Measurements from ENCODE around the gene PATJ. TPM values are rescaled to one million over a fixed set of nuclear protein-coding genes. Genes with fewer than 3 reads are reported as not detected.
"Not testable (repeated sequence)": the region's sequence is repeated elsewhere in the genome, so short reads cannot be mapped to it uniquely, and the experiment has no call there.

The PATJ gene
- total RNA-seq, 4 donors from 2014 or later, result 119 to 299 (median 149) TPM

- TF ChIP-seq POLR2A (IDR thresholded peaks at IDR 0.05), result no peak
- TF ChIP-seq CTCF (IDR thresholded peaks at IDR 0.05), result no peak
- no peak for TF ChIP-seq POLR2AphosphoS5 (IDR thresholded peaks at IDR 0.05)
- TF ChIP-seq EP300 (IDR thresholded peaks at IDR 0.05; ENCODE audit: low read depth), result no peak
- H3K4me3 ChIP-seq, result no peak overlapping the region
- intact Hi-C loops (cut with DNase I; ENCODE audit: low total_unique reads), result no loop called here
- H3K4me1 ChIP-seq, result no peaks in the 10 kb centered on the region
- DNase-seq, result no peak
- no peaks in the 10 kb centered on the region for H3K27me3 ChIP-seq
- H3K27ac ChIP-seq, result no peak overlapping the region
- 90 to 93% methylated on average over 2 to 5 of the region's 5 CpGs for whole genome bisulfite sequencing, 2 donors (ENCODE audit: low coverage in 1 of 2)
- H3K9me3 ChIP-seq, result no peaks in the 10 kb centered on the region
- in situ Hi-C loops (cut with MboI; ENCODE audit: low pct_ligation_motif_present in 1 of 4, low pct_unique_long_range_greater_than_20kb in 1 of 4, low sequenced_read_pairs in 3 of 4), result no loop called here
- peaks cover 0 to 10% (median 0%) of the 10 kb centered on the region in 4 donors for H3K36me3 ChIP-seq
Measured at GRCh38 chr1:61942856-61943255, 200.6 kb downstream of the PATJ start.

DNA sequence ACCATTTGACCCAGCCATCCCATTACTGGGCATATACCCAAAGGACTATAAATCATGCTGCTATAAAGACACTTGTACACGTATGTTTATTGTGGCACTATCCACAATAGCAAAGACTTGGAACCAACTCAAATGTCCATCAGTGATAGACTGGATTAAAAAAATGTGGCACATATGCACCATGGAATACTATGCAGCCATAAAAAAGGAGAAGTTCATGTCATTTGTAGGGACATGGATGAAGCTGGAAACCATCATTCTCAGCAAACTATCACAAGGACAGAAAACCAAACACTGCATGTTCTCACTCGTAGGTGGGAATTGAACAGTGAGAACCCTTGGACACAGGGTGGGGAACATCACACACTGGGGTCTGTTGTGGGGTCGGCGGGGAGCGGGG lies 206.4 kb downstream of the PATJ start:
- DNase-seq; intact Hi-C loops (cut with DNase I; ENCODE audit: low total_unique reads); in situ Hi-C loops (cut with MboI; ENCODE audit: low pct_ligation_motif_present in 1 of 4, low pct_unique_long_range_greater_than_20kb in 1 of 4, low sequenced_read_pairs in 3 of 4); H3K4me1 ChIP-seq; H3K9me3 ChIP-seq; H3K27me3 ChIP-seq; H3K4me3 ChIP-seq; H3K36me3 ChIP-seq; H3K27ac ChIP-seq: not testable (repeated sequence)
- WGBS, 2 donors (ENCODE audit: low coverage in 1 of 2), result 65 to 78% methylated on average over 3 to 5 of the region's 5 CpGs

- DNase-seq, result no peak
- H3K9me3 ChIP-seq, result no peaks in the 10 kb centered on the region
- WGBS, 2 donors (ENCODE audit: low coverage in 1 of 2), result 60 to 81% methylated on average over 2 of the region's 2 CpGs
- H3K4me1 ChIP-seq, result no peaks in the 10 kb centered on the region
- TF ChIP-seq POLR2AphosphoS5 (IDR thresholded peaks at IDR 0.05) (no peak), EP300 (IDR thresholded peaks at IDR 0.05; ENCODE audit: low read depth) (no peak), CTCF (IDR thresholded peaks at IDR 0.05) (no peak), POLR2A (IDR thresholded peaks at IDR 0.05) (no peak)
- intact Hi-C loops (cut with DNase I; ENCODE audit: low total_unique reads) (no loop called here), in situ Hi-C loops (cut with MboI; ENCODE audit: low pct_ligation_motif_present in 1 of 4, low pct_unique_long_range_greater_than_20kb in 1 of 4, low sequenced_read_pairs in 3 of 4) (no loop called here)
- H3K27me3 ChIP-seq, result no peaks in the 10 kb centered on the region
- H3K4me3 ChIP-seq, result no peak overlapping the region
- H3K36me3 ChIP-seq, result no peaks in the 10 kb centered on the region
- no peak overlapping the region for H3K27ac ChIP-seq
Measured at GRCh38 chr1:61950418-61950817, 208.1 kb downstream of the PATJ start.

DNA sequence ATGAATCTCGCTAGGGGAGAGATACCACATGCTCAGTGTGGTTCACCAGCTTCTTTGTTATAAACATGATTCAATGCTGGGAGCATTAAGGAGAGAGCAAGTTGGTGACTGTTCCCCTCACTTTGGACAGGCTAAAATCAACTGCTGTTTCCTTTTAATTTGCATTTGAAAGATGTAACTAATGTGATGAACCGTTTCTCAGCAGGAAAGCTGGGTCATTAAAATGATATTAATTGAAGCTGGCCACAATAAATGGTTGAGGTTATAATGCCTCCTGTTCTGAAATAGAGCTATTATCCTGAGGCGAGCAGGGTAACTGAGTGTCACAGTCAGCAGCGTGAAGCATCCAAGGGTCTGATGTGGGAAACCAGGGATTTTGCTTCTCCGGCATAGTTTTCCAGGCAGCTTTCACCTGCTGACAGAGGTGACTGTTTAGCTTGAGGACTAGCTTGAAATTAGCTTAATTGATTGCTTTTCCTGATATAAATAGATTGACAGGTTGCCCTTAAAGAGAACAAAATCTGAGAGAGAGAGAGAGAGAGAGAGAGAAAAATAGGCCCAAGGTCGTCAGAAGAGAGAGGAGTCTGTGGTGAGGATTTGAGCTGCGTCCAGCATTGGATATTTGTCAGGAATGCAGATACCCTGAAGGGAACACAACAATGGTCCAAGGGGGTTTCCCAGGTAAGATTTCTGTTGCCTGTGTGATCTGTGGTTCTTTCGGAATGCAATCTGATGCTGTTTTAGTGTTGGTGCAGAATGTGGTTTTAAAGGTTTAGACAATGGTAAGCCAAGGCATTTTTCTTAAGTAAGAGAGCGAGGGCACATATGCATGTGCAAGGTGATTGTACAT lies 209.7 kb downstream of the PATJ start:
- Histone ChIP-seq H3K9me3 (no peaks in the 10 kb centered on the region), H3K36me3 (no peaks in the 10 kb centered on the region), H3K27ac (no peak overlapping the region), H3K4me3 (no peak overlapping the region), H3K27me3 (no peaks in the 10 kb centered on the region), H3K4me1 (no peaks in the 10 kb centered on the region)
- no peak for DNase-seq
- intact Hi-C loops (cut with DNase I; ENCODE audit: low total_unique reads), result no loop called here
- no peak for TF ChIP-seq POLR2AphosphoS5 (IDR thresholded peaks at IDR 0.05)
- no peak for TF ChIP-seq EP300 (IDR thresholded peaks at IDR 0.05; ENCODE audit: low read depth)
- TF ChIP-seq CTCF (IDR thresholded peaks at IDR 0.05), result no peak
- no peak for TF ChIP-seq POLR2A (IDR thresholded peaks at IDR 0.05)
- in situ Hi-C loops (cut with MboI; ENCODE audit: low pct_ligation_motif_present in 1 of 4, low pct_unique_long_range_greater_than_20kb in 1 of 4, low sequenced_read_pairs in 3 of 4), result no loop called here
- WGBS, 2 donors (ENCODE audit: low coverage in 1 of 2), result 71 to 83% methylated on average over 8 to 9 of the region's 9 CpGs
